K562 (cell line): ENCODE data around the gene ZKSCAN5. TPM values are rescaled to one million over a fixed set of nuclear protein-coding genes. Genes with fewer than 3 reads are reported as not detected.

ENCODE experiments used
- ARID2 ChIP-seq: fragments of 450-650 bp; IDR thresholded peaks from 2 replicates; pipeline ENCODE4 v1.6.1; 2017; ENCODE audit warnings: antibody characterized with exemption, mild to moderate bottlenecking
- BCOR ChIP-seq: fragments of 450-650 bp; IDR thresholded peaks from 2 replicates; pipeline ENCODE4 v1.6.1; 2016
- FOXJ3 ChIP-seq: sonication (generic); formaldehyde crosslinking; IDR thresholded peaks from 2 replicates; pipeline ENCODE4 v1.4.0; 2020; ENCODE audit warnings: mild to moderate bottlenecking, missing genetic modification reagents
- GABPB1 ChIP-seq: sonication (generic); formaldehyde crosslinking; IDR thresholded peaks from 2 replicates; pipeline ENCODE4 v1.8.0; 2022; ENCODE audit warnings: mild to moderate bottlenecking, missing genetic modification reagents
- GATA2 ChIP-seq: sonication (generic); formaldehyde crosslinking; IDR thresholded peaks from 2 replicates; pipeline ENCODE4 v1.4.0; 2020; ENCODE audit warnings: mild to moderate bottlenecking, missing genetic modification reagents
- KLF1 ChIP-seq: fragments of 450-650 bp; IDR thresholded peaks from 2 replicates; pipeline ENCODE4 v1.6.1; 2016; ENCODE audit warnings: missing genetic modification characterization, missing compliant biosample characterization
- L3MBTL2 ChIP-seq: fragments of 450-650 bp; IDR thresholded peaks from 2 replicates; pipeline ENCODE4 v1.6.1; 2016; ENCODE audit warnings: mild to moderate bottlenecking, moderate library complexity
- MAFK ChIP-seq: IDR thresholded peaks from 2 replicates; pipeline ENCODE4 v1.6.1; 2011; ENCODE audit warnings: low read length, improper control_type of control experiment
- MTA3 ChIP-seq: fragments of 450-650 bp; formaldehyde crosslinking; IDR thresholded peaks from 2 replicates; pipeline ENCODE4 v1.6.1; 2017; ENCODE audit warnings: mild to moderate bottlenecking, borderline replicate concordance
- POLR2AphosphoS5 ChIP-seq: IDR thresholded peaks from 2 replicates; pipeline ENCODE4 v1.6.1; 2011; ENCODE audit warnings: mild to moderate bottlenecking, low read depth, low read length, moderate library complexity; ENCODE audit not compliant: control insufficient read depth, insufficient read depth
- RFX5 ChIP-seq: IDR thresholded peaks from 2 replicates; pipeline ENCODE4 v1.6.1; 2011; ENCODE audit warnings: low read depth, mild to moderate bottlenecking, improper control_type of control experiment, low read length
- SAP30 ChIP-seq: fragments of 200-600 bp; sonication (generic); IDR thresholded peaks from 2 replicates; pipeline ENCODE4 v1.6.1; 2012; ENCODE audit warnings: borderline replicate concordance, low read depth, mild to moderate bottlenecking, moderate library complexity, low read length, control low read depth, inconsistent platforms; ENCODE audit not compliant: insufficient read depth, poor library complexity, severe bottlenecking
- SRSF7 ChIP-seq: fragments of 200-400 bp; formaldehyde crosslinking; optimal IDR thresholded peaks from 2 replicates; pipeline ENCODE3; 2017; ENCODE audit warnings: mild to moderate bottlenecking, low read depth, low read length
- YBX1 ChIP-seq: fragments of 450-650 bp; IDR thresholded peaks from 2 replicates; pipeline ENCODE4 v1.7.1; 2016; ENCODE audit warnings: mild to moderate bottlenecking
- ZBTB1 ChIP-seq: sonication (generic); formaldehyde crosslinking; IDR thresholded peaks from 2 replicates; pipeline ENCODE4 v1.8.1; 2023; ENCODE audit warnings: missing genetic modification reagents, low read depth, mild to moderate bottlenecking, borderline replicate concordance
- ZNF121 ChIP-seq: sonication (generic); formaldehyde crosslinking; conservative IDR thresholded peaks from 2 replicates; pipeline ENCODE4 v1.8.0; 2022; ENCODE audit warnings: missing genetic modification reagents
- ZNF644 ChIP-seq: fragments of 200-800 bp; sonication (Bioruptor generic); IDR thresholded peaks from 2 replicates; pipeline ENCODE4 v1.6.1; 2016; ENCODE audit warnings: low read depth, missing genetic modification characterization, missing compliant biosample characterization
- ZZZ3 ChIP-seq: fragments of 450-650 bp; IDR thresholded peaks from 2 replicates; pipeline ENCODE4 v1.6.1; 2016; ENCODE audit warnings: antibody characterized with exemption, mild to moderate bottlenecking, moderate library complexity
- polyA plus RNA-seq, 8 experiments: library from polyadenylated mRNA; depleted of rRNA in 4 of 8; stranded (reverse) in 5 of 8; unstranded in 3 of 8; fragments of >200 nt; fragmentation: Nextera tagmentation in 2 of 8; fragmentation: Illumina TruSeq in 1 of 8; extraction: Ambion mirVana in 2 of 8; extraction: Trizol in 1 of 8; gene quantifications; 2 replicates each; pipeline versions ENCODE4 v1.2.1 to v1.2.3, GENCODE V29; 2011 to 2014; ENCODE audit warnings: inconsistent platforms in 1 of 8, missing spikeins in 1 of 8
- total RNA-seq, 7 experiments: library from RNA; depleted of rRNA in 6 of 7; stranded (reverse); fragments of >200 nt in 6 of 7; fragmentation: Illumina TruSeq in 2 of 7; extraction: Trizol in 2 of 7; gene quantifications; 2 replicates each; pipeline versions ENCODE4 v1.2.1 to v1.2.3, GENCODE V29; 2011 to 2021; ENCODE audit warnings: low replicate concordance in 1 of 7
- TF ChIP-seq, protein P1 (sequence below): fragments of 250-450 bp; sonication (Bioruptor Pico); IDR thresholded peaks from 2 replicates; pipeline ENCODE4 v1.8.0; 2021; ENCODE audit warnings: mild to moderate bottlenecking, moderate library complexity
- TF ChIP-seq, protein P2 (sequence below): fragments of 450-650 bp; formaldehyde crosslinking; IDR thresholded peaks from 2 replicates; pipeline ENCODE4 v1.4.0; 2022; ENCODE audit warnings: missing genetic modification characterization
- TF ChIP-seq, protein P3 (sequence below): fragments of 450-650 bp; IDR thresholded peaks from 2 replicates; pipeline ENCODE4 v1.6.1; 2016; ENCODE audit warnings: missing biosample characterization, missing genetic modification characterization
- TF ChIP-seq, protein P4 (sequence below), 2 experiments: fragments of 450-650 bp; conservative IDR thresholded peaks; 2 replicates each; pipeline ENCODE4 v1.6.1; 2017; ENCODE audit warnings: mild to moderate bottlenecking in 2 of 2, moderate library complexity in 2 of 2
- TF ChIP-seq, protein P5 (sequence below): IDR thresholded peaks from 2 replicates; pipeline ENCODE4 v1.6.1; 2011; ENCODE audit not compliant: insufficient read length; ENCODE audit errors: extremely low read depth

The ZKSCAN5 gene
- total and polyA plus RNA-seq, 9 of the 15 experiments (the other 6 are each of a cell fraction or from before 2014, with no cell fraction given): 4.2 to 19.0 (median 15.0) TPM

DNA sequence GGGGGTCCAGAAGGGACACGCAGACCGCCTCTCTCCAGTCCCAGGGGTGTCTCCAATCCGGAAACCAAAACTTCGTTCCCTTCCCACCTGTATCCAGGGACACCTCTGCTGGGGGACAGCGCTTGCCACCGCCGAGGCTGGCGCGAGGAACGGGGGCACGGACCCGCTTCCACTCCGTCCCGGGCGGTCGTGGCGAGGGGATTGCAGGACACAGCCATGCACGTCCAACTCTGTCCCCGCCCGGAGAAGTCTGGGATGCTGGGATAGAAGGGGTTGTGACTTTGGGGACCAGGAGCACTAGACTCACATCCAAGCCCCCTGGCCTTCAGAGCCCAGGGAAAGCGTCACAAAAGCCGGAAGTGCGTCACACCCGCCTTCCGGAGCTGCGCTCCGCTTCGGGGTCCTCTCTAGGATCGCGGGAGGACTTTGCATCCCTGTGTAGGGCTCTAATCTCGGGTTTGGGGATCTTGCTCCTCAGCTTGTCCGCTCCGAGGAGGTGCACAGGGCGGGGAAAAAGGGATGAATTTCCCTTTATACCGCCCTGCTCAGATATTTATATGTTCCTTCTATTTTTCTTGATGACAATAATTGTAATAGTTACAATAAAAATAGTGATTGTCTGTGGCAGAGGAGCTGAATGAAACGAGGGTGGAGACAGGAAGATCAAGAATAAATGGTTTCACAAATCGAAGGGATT lies 47.5 kb downstream of the ZKSCAN5 start, which contains the start of gene FAM200A (continued):
- TF ChIP-seq, protein P1, sequence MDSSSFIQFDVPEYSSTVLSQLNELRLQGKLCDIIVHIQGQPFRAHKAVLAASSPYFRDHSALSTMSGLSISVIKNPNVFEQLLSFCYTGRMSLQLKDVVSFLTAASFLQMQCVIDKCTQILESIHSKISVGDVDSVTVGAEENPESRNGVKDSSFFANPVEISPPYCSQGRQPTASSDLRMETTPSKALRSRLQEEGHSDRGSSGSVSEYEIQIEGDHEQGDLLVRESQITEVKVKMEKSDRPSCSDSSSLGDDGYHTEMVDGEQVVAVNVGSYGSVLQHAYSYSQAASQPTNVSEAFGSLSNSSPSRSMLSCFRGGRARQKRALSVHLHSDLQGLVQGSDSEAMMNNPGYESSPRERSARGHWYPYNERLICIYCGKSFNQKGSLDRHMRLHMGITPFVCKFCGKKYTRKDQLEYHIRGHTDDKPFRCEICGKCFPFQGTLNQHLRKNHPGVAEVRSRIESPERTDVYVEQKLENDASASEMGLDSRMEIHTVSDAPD (CRISPR knock-in tag): no peak
- TF ChIP-seq FOXJ3 (CRISPR knock-in tag) (no peak), ZNF644 (tag) (no peak), YBX1 (no peak), ZNF121 (CRISPR knock-in tag) (no peak), SAP30 (peak; percentile 75), ARID2 (no peak), POLR2AphosphoS5 (peak; percentile 90), MAFK (no peak), BCOR (peak; percentile 18; the same call in 1 of the 2 replicates), RFX5 (no peak), GATA2 (no peak; the same call in 1 of the 2 replicates), KLF1 (tag) (no peak), SRSF7 (no peak), MTA3 (peak; percentile 98), ZZZ3 (peak; percentile 90), L3MBTL2 (peak; percentile 67), GABPB1 (CRISPR knock-in tag) (peak; percentile 98), ZBTB1 (CRISPR knock-in tag) (no peak)
- TF ChIP-seq, protein P2, sequence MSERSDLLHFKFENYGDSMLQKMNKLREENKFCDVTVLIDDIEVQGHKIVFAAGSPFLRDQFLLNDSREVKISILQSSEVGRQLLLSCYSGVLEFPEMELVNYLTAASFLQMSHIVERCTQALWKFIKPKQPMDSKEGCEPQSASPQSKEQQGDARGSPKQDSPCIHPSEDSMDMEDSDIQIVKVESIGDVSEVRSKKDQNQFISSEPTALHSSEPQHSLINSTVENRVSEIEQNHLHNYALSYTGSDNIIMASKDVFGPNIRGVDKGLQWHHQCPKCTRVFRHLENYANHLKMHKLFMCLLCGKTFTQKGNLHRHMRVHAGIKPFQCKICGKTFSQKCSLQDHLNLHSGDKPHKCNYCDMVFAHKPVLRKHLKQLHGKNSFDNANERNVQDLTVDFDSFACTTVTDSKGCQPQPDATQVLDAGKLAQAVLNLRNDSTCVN (CRISPR knock-in tag): peak; percentile 32; the same call in 1 of the 2 replicates
- TF ChIP-seq, protein P3, sequence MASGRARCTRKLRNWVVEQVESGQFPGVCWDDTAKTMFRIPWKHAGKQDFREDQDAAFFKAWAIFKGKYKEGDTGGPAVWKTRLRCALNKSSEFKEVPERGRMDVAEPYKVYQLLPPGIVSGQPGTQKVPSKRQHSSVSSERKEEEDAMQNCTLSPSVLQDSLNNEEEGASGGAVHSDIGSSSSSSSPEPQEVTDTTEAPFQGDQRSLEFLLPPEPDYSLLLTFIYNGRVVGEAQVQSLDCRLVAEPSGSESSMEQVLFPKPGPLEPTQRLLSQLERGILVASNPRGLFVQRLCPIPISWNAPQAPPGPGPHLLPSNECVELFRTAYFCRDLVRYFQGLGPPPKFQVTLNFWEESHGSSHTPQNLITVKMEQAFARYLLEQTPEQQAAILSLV (tag): no peak
- TF ChIP-seq, protein P4, sequence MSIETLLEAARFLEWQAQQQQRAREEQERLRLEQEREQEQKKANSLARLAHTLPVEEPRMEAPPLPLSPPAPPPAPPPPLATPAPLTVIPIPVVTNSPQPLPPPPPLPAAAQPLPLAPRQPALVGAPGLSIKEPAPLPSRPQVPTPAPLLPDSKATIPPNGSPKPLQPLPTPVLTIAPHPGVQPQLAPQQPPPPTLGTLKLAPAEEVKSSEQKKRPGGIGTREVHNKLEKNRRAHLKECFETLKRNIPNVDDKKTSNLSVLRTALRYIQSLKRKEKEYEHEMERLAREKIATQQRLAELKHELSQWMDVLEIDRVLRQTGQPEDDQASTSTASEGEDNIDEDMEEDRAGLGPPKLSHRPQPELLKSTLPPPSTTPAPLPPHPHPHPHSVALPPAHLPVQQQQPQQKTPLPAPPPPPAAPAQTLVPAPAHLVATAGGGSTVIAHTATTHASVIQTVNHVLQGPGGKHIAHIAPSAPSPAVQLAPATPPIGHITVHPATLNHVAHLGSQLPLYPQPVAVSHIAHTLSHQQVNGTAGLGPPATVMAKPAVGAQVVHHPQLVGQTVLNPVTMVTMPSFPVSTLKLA (conservative IDR thresholded peaks at IDR 0.05): peak; percentile 58 to 77
- TF ChIP-seq, protein P5, sequence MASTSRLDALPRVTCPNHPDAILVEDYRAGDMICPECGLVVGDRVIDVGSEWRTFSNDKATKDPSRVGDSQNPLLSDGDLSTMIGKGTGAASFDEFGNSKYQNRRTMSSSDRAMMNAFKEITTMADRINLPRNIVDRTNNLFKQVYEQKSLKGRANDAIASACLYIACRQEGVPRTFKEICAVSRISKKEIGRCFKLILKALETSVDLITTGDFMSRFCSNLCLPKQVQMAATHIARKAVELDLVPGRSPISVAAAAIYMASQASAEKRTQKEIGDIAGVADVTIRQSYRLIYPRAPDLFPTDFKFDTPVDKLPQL: no peak
